Astrocyte of the cerebellum (primary cell): ENCODE data around the gene C6orf132.
A peak's percentile ranks its signal among the peaks of the same experiment; 100 is the strongest.

ENCODE experiments used
- DNase-seq: peaks from one replicate; pipeline ENCODE4 v3.0.0-alpha.2; 2011; ENCODE audit warnings: low read depth
- H3K4me3 ChIP-seq: 2 replicates; pipeline ENCODE4 v1.5.1; 2011; ENCODE audit warnings: mild to moderate bottlenecking, low read depth, low read length, moderate library complexity
- CTCF ChIP-seq: IDR thresholded peaks from 2 replicates; pipeline ENCODE4 v1.5.1; 2012; ENCODE audit warnings: low read length, low read depth, moderate library complexity, mild to moderate bottlenecking; ENCODE audit errors: missing control alignments
- in situ Hi-C: cut with HindIII; loops from 2 replicates; pipeline ENCODE4 v1.10.0; 2017; ENCODE audit warnings: low sequenced_read_pairs

C6orf132 gene

GRCh38 chr6:42051268-42051653 lies 91.2 kb downstream of the C6orf132 start:
- TF ChIP-seq CTCF, result no peak
- in situ Hi-C loops, result no loop called here
- no peak for DNase-seq
- H3K4me3 ChIP-seq, result peak overlapping the region; percentile 74
